ENCODE results near the gene NMT1.
A peak's percentile ranks its signal among the peaks of the same experiment; 100 is the strongest.
"Not testable (repeated sequence)": the region's sequence is repeated elsewhere in the genome, so short reads cannot be mapped to it uniquely, and the experiment has no call there.

Gene NMT1

DNA sequence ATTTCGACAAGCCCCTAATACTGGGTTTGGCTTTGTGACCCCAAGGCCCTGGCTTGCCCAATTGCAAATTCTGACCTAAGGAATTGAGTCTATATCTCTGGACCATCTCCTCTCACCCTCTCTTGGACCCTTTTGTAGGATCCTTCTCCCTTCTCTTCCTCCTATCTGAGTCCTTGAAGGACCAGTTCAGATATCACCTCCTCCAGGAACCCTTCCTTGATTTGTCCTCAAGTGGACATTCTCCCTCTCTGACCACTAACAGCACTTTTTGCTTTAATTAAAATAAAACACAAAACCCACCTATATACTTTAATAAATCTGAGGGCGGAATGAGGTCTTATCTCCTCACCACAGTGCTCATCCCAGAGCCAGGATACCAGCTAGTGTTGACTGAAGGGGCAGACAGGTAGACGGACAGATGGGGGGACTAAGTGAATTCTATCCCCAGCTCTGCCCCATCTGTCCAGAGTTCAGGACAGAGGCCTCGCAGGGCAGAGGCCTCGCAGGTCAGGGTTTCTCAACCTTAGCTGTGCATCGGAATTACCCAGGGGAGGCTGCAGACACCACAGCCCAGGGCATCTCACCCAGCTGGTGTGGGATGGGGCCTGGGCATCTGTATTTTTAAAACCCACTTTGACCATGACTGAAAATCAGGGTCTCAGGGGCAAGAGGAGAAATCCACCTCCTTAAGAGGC is 62.1 kb downstream of the NMT1 start:
- no peak for DNase-seq

DNA sequence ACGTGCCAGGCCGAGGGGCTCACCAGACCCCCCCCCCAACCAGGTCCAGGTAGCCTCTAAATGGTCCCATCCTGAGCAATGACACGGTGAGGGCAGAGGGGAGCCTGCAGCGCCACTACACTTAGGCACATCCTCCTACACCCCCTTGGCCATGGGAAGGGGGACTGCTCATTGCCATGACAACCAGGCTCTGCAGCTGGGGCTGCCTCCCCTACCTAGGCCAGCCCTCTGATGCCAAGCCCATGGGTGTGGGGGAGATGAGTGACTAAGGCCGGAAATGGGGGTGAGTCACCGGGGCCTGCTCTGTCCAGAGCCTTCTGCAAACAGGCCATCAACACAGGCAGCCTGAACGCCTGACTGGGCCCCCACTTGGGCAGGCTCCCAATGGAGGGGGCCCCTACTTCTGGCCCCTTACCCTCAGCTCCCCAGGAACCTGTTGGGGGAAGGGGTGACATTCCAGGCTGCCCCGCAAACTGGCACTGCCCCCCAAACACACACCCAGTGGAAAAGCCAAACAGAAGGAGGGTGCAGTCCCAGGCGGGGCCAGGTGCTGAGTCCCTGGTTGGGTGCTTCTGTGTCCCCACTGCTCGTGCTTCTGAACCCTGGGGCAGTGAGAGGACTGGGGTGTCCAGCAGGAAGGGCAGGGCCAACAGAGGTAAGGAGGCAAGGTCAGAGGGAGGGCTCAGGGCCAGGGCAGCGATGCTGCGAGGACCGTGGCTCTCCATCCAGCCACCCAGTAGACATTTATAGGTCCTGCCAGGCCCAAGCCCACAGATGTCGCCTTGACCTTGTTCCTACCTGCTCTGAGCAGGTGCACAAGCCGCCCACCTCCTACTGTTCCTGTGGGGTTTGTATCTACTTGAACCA is 63.0 kb downstream of the NMT1 start:
- no peak for DNase-seq

GRCh38 chr17:45124797-45125122 is 63.6 kb downstream of the NMT1 start:
- DNase-seq = not testable (repeated sequence)

DNA sequence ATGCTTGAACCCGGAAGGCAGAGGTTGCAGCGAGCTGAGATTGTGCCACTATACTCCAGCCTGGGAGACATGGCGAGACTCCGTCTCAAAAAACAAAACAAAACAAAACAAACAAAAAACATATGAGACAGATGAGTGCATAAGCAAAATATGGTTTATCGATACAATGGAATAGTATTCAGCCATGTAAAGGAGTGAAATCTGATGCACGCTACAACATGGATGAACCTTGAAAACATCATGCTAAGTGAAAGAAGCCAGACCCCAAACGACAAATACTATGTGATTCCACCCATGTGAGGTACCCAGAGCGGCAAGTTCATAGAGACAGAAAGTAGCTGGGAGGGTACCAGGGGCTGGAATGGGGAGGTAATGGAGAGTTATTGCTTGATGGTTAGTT is 64.4 kb downstream of the NMT1 start:
- DNase-seq = no peak

GRCh38 chr17:45127207-45127547 is 66.1 kb downstream of the NMT1 start:
- DNase-seq = no peak

GRCh38 chr17:45127548-45128300 is 66.6 kb downstream of the NMT1 start:
- no peak for DNase-seq

DNA sequence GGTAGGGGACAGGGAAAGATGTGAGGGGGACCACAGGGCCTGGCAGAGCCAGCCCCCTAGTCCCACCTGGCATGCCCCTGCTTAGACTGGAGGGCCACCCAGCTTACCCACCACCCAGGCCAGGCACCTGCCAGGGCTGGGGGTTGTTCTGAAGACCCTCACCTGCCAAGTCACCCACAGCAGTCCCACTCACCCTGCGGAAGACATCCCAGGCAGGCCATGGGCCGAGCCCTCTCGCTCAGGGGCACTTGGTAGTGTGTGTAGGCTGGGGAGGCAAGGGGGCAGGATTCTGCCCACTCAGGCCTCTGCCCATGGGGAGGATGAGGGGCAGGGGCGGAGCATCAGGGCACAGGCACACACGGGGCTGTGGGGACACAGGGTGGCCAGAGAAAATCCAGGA is 67.2 kb downstream of the NMT1 start:
- DNase-seq = no peak

GRCh38 chr17:45128989-45129388 is 67.9 kb downstream of the NMT1 start:
- no peak for DNase-seq

DNA sequence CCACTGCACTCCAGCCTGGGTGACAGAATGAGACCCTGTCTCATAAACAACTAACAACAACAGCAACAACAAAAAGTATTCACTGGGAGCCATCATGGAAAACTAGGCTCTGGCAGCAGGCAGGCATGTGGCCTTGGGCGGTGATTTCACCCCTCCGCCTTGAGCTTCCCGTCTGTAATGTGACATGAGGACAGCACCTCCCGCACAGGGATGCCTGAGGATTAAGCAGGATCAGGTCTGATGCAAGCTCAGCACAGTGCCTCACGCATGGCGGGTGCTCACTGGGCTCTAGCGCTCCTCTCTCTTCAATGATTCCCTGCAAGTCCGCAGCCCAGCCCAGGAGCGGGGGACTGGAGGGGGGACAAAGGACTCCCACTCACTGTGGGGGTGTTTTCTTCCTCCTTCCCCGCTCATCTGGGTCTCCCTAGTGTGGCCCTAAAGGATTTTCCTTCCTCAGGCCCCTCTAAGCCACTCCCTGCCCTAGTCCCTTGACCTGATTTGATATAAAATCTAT is 68.4 kb downstream of the NMT1 start:
- peak; percentile 38 for DNase-seq

DNA sequence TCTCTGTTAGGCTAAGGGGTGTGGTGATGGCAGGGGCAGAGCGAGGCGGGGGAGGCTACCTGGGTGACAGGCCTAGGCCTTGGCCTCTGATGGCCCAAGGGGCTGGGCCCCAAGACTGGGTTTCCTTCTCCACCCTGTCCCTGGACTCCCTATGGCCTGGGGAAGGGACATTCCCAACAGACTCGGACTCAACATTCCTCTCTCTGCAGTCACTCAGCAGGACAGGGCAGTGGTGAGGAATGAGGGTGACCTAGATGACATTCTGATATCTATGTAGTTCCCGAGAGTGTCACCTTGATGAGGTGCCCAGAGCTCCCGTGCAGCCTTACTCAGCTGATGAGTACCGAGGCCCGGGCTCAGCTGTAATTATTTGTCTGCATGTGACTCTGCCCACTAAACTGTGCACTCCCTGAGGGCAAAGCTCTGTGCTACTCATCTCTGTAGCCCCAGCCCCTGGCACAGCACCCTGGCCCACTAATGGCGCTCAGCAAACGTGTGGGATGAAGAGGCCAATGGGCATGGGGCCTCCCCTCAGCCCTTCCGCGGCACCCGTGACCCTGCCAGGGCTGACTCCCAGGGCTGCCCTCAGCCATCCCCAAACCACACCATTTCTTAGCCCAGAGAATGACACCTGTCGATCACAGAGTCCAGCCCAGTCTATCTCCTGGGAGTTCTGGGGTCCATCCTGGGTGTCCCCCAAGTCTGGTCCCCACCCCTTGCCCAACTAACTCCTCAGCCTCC is 69.0 kb downstream of the NMT1 start:
- no peak for DNase-seq

DNA sequence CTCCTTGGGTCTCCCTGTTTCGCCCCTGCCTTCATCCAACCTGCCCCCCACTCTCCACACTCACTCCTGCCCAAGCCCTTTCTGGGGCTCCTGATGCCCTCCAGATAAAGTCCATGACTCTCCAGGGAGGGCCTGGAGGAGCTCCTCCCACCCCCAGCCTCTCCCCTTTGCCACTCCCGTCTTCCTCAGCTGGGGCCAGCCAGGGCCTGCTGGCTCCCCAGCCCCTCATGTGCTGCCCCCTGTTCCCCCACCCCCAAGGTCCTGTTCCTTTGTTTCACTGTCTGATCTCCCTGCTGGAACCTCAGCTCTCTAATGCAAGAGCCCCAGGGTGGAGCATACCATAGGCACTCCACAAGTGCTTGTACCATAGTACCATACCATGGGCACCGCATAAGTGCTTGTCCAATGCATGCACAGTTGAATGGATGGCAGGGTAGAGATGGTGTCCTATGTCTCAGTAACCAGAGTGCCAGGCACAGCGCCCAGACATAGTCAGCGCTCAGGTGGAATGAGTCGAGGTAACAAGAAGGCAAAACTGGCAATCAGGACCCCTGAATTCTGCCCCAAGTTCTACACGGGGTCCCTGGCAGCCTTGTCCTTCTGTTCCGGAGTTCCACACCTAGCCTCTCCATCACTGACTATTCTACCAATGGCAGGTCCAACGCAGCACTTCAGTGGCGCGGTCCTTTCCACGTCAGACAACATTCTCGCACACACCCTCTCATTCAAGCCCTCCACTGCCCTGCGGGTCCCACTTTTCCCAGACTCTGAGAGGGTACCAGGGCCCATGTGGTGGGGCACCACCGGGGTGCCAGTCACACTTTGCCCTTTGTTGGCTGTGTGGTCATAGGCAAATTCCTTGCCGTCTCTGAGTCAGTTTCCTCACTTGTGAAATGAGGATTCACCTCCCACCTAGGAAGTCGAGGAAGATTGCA is 69.8 kb downstream of the NMT1 start:
- DNase-seq = no peak

DNA sequence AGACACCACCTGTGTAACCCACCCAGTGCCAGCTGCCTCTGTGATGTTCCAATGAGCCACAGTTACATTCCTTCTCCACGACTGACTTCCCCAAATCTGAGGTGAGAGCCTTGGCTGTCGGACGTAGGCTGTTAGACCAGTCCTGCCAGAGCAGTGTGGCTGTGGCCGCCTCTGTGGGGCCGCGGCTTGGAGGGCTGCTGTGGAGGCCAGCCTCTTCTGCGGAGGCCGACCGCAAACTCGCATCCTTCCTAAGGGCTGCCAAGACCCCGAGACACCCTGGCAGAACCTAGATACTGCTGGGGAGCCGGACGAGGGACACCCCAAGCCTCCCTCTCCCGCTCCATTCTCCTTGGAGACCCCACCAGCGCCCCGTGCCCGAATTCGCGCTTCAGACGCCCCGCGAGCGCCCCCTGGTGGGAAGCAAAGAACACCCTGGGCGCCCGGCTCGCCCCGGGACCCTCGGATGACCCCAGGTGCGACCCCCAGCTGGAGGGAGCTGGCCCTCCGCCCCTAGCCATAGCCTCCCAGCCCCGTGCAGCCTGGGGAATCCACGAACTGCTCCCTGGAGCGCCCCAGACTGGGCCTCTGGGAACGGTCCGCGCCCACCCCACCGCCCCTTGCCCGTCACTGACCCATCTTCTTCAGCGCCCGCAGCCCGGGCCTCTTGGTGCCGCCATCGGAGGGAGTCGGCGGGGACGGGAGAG is 70.7 kb downstream of the NMT1 start:
- peak; percentile 88 for DNase-seq

GRCh38 chr17:45132320-45132571 is 71.1 kb downstream of the NMT1 start, which contains the start of gene PLCD3:
Gene PLCD3, minus strand, starts transcription at chr17:45132515. Its CDS starts 105 bp downstream, at chr17:45132410.
- DNase-seq = no peak

DNA sequence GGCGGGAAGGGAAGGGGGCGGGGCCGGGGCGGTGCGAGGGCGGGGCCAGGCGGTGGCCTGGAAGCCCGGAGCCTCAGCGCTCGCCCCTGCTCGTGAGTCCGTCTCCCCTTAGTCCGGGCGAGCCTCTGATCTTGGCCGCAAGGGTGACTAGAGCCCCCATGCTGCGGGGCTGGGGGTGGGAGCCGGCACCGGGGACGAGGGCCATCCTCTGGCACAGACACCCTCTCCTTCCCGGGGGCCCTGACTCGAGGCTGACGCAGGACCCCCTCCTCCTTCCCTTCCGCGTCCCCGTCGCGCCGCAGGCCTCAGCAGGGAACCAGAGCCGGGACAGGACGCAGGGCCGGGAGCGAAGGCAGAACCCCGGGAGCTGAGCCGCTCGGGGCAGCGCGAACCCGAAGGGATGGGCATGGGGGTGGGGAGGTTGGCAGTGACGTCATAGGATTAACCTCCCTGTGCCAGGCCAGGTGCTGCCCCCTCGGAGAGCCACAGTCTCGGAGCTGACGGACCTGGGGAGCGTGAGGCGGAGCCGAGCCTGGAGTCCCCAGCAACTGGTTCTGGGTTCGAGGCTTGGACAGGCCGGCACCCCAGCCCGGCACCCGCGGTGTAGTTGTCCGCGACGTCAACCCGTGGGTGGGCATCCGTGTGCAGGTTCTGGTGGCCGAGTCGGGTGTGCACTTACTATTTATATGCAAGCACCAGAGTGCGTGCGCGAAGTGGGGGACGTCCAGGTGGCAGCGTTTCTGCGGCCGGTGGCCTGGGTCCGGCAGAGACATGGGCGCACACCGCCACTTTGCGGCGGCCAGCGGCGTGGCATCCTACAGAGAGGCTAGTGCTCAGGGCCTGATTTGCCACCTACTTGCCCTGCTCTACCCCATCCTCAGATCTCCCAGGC is 71.7 kb downstream of the NMT1 start:
- DNase-seq = peak; percentile 89

- peak; percentile 98 for DNase-seq
Measured at GRCh38 chr17:45135192-45135977, 74.3 kb downstream of the NMT1 start, which contains the start of gene ACBD4. Gene ACBD4, plus strand, starts transcription at chr17:45135687. Its CDS starts 458 bp downstream, at chr17:45136145.

DNA sequence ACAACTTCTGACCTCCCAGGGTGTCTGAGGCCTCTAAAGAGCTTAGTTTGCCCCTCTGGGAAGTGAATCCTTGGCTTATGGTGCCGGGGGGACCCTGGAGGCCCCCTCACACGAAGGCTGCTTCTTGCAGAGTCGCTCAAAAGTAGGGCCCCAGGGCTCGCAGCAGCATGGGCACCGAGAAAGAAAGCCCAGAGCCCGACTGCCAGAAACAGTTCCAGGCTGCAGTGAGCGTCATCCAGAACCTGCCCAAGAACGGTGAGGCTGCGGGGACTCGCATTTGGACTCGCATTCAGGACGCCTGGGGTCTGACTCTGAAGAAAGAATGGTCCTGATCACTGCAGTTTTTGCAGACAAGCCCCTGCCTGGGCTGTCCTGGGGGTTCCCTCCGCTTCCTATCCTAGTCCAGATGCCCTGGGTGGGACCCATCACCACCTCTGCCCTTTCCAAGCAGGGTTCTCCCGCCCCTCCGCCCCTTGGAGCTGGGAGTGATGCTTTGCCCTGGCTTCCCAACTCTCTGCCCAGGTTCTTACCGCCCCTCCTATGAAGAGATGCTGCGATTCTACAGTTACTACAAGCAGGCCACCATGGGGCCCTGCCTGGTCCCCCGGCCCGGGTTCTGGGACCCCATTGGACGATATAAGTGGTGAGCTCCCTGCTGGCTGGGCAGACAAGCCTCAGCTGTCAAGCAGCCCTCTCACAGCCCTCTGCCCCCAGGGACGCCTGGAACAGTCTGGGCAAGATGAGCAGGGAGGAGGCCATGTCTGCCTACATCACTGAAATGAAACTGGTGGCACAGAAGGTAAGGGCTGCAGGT is 75.1 kb downstream of the NMT1 start:
- DNase-seq = peak; percentile 48

DNA sequence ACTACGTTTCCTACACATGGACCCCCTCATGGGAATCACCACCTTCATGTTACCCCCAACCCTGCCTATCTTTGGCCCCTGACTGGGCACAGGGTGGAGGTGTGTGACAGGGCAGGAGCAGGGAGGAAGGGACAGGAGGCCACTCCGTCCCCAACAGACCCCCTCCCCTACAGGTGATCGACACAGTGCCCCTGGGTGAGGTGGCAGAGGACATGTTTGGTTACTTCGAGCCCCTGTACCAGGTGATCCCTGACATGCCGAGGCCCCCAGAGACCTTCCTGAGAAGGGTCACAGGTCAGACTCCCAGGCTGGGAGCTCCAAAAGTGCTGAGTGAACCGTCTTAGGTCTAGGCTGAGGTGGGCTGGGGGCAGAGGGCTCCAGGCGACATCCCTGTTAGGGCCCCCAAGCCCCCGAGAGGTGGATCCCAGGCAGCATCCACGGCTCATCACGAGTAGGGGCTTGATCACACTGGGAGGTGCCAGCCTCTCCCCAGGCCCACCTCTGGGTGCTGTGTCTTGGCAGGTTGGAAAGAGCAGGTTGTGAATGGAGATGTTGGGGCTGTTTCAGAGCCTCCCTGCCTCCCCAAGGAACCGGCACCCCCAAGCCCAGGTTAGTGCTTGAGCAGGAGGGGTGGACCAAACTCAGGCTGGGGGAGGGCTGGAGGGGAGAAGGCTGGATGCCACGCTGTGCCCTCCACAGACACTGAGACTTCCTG is 75.9 kb downstream of the NMT1 start:
- DNase-seq = no peak

All from retina (tissue), 1 donor.